GM19043 (cell line): ENCODE results near the gene CLEC4D.
"Not testable (repeated sequence)": the region's sequence is repeated elsewhere in the genome, so short reads cannot be mapped to it uniquely, and the experiment has no call there.

ENCODE experiments used
- ATAC-seq: cut with Tn5 transposase; IDR thresholded peaks from one replicate; pipeline ENCODE4 v1.9.1; 2021; ENCODE audit warnings: low read depth; ENCODE audit not compliant: unreplicated experiment

Gene CLEC4D

DNA sequence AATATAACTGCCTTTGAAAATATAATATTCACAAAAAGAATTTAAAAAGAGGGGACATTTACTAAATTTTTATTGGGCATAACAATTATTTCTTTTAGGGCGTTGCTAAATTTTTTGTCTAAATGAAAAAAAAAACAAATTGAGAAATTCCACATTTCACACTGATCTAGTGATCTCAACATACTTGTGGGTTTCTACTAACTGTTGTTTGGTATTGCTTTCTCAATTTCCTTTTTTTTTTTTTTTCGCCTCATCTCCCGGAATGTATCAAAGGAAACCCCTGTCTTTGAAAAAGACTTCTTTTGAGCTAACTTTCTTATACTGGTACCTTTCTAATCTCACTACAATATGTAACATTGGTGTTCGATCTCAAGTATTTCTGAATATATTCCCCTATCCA, at the start of gene CLEC4D:
CLEC4D (plus strand) TSS at position 248 of the 400 bp plus-strand sequence. CDS start 230 bp downstream, outside the sequence.
- ATAC-seq = no peak

DNA sequence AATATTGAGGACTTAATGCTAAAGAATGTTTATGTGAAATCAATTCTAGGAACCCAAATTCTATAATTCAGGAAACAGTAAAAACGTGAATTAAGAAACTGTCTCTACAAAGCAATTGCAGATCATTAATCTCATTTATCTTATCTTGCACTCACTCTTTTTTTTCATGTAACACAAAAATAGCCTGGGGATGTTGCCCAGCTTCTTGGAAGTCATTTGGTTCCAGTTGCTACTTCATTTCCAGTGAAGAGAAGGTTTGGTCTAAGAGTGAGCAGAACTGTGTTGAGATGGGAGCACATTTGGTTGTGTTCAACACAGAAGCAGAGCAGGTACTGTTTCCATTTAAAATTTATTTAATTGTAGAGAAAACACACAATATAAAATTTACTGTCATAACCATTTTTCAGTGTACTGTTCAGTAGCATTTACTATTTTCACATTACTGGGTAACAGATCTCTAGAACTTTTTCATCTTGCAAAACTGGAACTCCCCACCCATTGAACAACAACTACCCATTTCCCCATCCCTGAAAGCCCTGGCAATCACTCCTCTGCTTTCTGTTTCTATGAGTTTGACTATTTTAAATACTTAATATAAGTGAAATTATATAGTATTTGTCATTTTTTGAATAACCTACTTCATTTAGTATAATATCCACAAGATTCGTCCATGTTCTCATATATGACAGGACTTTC, 47.9 kb upstream of the CLEC4D start:
- ATAC-seq = no peak

DNA sequence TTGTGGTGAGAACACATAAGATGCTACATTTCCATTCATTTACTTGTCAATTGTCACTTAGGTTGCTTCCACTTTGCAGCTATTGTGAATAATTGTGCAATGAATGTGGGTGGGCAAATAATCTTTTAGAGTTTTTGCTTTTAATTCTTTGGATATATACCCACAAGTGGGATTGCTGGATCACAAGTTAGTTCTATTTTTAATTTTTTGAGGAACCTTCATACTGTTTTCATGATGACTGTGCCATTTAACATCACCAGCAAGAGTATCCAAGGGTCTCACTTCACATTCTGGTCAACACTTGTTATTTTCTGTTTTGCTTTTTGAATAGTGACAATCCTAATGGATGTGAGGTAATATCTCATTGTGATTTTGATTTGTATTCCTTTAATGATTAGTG, 47.1 kb upstream of the CLEC4D start:
- ATAC-seq = no peak

DNA sequence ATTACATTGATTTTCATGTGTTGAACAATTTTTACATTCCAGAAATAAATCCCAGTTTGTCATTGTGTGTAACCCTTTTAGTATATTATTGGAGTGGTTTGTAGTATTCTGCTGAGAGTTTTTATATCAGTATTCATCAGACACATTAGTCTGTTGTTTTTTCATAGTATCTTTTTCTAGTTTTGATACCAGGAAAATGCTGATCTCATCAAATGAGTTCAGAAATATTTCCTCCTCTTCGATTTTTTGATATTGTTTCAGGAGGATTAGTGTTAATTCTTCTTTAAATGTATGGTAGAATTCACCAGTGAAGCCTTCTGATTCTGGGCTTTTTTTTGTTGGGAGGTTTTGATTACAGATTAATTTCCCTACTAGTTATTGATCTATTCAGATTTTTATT, 42.2 kb upstream of the CLEC4D start:
- no peak for ATAC-seq

DNA sequence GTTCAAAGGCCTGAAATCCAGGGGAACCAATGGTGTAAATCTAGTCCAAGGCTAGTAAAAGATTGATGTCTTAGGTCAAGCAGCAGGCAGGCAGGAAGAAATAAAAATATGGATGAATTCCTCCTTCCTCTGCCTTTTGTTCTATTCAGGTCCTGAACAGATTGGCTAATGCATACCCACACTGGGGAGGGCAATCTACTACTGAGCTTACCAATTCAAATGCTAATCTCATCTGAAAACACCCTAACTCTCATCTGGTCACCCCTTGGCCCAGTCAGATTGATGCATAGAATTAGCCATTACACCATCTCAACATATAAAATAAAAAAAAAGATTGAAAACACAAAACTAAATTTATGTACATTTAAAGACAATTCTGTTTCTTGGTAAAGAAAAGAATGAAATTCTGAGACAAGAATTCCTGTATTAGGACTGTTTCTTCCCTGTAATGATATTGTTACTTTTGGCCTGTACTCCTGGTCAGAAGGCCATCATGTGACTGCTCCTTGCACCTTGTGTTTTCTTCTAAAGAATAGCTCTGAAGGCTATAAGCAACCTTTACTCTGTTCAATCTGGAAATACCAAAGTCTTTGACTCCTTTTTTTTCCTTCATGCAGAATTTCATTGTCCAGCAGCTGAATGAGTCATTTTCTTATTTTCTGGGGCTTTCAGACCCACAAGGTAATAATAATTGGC, 37.6 kb upstream of the CLEC4D start:
- no peak for ATAC-seq

DNA sequence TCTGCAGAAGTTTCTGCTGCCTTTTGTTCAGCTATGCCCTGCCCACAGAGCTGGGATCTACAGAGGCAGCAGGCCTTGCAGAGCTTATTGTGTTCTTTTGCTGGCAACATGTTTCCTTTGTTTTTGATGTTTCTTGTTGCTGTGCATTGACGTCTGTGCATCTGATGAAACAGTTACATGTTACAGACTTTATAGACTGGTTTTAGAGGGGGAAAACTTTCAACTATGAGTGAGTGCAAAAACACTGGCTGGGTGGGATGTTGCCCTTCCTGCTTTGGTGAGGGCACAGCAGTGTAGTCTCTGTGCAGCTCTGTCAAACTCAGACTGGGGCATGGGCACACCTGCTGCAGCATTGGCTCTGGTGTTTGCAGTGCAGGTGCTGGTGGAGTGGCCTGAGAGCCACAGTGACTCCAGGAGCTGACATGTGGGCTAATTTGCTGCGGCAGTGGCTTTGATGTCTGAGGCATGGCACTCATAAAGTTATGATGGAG, 30.7 kb upstream of the CLEC4D start:
- ATAC-seq = no peak

DNA sequence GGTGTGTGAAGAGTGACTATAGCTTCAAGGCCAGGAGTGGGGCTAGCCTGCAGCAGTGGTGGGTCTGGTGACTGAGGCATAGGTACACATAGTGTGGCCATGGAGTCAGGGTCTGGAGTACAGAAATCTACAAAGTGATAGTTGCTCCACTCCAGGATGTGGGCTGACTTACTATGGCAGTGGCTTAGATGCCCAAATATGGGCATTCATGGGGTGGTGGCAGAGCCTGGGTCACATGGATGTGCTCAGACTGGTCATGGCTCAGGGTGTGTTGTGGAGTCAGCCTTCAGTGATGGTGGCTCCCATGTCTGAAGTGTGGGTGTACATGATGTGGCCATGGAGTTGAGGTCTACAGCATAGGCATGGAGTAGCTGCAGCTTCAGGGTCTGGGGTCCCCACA, 30.2 kb upstream of the CLEC4D start:
- no peak for ATAC-seq

DNA sequence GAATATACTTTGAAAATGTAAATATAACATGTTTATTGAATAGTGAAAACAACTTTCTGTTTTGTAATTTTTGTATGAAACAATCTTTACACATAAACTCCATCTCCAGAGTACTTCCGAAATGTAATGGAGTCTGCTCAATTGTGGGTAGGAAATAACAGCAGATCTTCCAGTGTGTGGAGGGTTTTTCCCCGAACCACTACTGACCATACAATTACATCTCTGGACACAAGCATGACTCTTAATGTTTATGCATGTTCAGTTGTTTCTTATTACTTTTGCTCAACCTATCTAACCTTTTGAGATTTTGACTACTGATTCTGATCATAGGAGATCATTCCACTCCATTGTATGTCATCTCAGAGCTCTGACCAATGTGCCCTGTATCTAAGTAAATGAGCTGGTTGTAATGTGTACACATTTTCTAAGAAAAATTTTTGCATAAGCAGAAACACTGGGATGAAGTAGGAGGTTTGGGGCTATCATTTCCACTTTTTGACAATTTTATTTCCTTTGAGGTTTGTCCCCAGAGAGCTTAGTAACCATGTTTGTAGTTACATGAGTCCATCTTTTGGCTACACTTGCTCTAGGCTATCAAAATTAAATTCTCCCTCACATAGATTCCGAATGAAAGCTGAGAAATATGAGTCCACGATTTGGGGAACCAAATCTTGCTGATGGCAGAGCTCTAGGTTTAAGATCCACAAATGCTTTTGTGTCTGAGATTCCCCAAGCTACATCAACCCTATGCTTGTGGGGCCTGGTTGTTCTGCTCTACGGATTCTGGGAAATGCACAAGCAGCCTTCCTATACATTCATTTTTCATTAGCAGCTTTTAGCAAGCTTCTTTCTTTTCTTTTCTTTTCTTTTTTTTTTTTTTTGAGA, 21.4 kb upstream of the CLEC4D start:
- no peak for ATAC-seq

DNA sequence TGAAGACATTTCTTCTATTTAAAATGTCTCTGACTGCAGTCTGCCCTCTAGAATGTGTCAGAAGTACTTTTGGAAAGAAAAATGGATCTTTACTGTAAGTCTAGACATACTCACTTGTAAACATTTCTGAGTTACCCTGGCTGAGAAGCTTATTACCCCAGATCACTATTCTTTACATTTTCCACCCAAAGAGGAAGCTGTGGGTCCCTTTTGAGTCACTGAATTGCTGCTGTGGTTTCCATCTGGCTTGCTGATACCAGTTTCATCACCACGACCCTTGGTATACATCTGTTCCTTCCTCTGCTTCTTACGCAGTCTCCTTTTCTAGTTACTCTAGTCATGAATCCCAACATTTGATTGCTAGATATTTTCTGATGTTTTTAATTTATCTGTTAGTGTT, 20.2 kb upstream of the CLEC4D start:
- peak; percentile 98 for ATAC-seq

DNA sequence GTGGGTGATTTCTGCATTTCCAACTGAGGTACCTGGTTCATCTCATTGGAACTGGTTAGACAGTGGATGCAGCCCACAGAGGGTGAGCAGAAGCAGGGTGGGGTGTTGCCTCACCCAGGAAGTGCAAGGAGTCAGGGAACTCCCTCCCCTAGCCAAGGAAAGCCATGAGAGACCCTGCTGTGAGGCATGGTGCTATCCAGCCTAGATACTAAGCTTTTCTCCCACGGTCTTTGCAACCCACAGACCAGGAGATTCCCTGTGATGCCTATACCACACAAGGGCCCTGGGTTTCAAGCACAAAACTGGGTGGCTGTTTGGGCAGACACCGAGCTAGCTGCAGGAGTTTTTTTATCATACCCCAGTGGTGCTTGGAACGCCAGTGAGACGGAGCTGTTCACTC, 17.6 kb upstream of the CLEC4D start:
- ATAC-seq = not testable (repeated sequence)

DNA sequence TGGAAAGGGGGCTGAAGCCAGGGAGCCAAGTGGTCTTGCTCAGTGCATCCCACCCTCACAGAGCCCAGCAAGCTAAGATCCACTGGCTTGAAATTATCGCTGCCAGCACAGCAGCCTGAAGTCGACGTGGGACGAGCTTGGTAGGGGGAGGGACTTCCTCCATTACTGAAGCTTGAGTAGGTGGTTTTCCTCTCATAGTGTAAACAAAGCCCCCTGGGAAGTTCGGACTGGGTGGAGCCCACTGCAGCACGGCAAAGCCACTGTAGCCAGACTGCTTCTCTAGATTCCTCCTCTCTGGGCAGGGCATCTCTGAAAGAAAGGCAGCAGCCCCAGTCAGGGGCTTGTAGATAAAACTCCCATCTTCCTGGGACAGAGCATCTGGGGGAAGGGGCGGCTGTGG, 17.2 kb upstream of the CLEC4D start:
- not testable (repeated sequence) for ATAC-seq

DNA sequence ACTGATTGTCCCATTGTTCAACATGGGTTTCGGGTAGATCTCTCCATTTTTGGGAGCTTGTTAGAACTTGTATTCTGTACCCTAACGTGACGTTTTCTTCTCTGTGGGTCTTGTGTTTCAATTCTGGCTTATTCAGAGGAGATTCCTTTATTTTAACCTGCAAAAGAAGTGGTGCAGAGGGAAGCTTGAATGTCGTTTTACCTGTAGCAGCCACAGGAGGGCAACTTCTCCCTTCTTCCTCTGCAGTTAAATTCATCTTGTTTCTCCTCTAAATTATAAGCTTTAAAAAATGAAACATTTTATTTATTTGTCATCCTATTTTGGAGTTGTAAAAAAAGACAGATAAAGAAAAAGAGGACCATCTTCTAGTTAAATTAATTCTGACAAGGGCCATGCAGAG, 13.7 kb upstream of the CLEC4D start:
- no peak for ATAC-seq

DNA sequence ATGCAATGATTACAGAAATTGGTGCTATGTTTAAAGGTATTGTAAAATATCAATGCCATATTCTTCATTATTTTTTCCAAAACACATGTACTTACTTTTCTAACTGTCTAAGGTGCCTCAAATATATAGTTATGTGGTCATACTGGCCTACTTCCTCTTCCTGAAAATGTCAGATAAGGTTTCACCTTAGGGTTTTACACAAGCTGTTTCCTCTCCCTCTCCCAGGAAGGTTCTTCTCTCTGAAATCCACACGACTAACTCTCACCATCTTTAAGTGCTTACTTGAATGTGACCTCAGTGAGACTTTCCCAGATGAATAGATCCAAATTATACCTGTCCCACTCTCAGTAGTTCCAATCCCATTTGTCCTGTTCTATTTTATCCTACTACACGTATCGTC, 11.6 kb upstream of the CLEC4D start:
- ATAC-seq = no peak

DNA sequence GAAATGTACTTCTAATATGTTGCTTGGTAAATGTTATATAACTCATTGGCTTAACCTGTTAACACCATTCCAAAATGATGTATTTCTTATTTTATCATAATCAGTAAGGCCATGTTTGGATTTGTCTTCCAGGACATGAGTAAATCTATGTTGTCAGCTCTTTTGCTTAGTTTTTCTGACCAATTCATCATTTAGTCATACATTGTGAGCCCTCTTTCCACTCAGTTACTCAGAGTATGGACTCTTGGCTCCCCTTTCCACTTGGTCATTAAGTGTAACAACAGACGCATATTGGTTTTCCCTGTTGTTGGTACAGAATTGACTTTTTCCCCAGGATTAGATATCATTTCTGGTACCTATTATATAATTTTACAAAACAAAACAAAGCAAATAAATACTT, 9.0 kb upstream of the CLEC4D start:
- no peak for ATAC-seq

DNA sequence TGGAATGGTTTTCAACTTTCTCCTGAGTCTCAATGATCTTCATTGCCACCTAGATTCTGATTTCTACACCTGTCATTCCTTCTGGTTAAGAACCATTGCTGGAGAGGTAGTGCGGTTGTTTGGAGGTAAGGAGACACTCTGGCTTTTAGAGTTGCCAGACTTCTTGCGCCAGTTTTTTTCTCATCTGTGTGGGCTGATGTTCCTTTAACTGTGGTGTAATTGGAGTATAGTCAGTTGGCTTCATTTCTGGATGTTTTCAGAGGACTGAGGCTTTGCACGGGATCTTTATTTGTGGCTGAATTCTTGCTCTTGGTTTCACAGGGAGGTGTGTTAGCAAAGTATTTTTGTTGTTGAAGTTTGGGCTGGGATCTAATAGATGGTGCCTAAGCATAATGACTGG, 5.7 kb upstream of the CLEC4D start:
- no peak for ATAC-seq

DNA sequence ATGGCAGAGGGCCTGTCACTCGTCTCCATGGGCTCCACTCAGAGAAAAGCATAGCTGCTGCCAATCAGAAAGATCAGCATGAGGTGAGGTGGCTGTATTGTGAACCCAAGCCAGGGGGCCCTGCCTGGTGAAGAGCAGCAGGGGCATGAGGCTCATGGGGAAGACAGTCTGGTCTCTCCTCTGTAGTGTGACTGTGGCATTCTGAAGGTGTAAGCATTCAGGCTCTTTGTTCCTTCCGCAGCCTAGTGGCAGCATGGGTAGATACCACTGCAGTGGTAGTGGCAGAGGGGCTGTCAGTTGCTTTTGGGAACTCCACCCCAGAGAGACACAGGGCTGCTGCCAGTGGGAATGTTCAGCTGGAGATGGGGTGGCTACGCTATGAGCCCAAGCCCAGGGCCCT, 5.1 kb upstream of the CLEC4D start:
- ATAC-seq = no peak

DNA sequence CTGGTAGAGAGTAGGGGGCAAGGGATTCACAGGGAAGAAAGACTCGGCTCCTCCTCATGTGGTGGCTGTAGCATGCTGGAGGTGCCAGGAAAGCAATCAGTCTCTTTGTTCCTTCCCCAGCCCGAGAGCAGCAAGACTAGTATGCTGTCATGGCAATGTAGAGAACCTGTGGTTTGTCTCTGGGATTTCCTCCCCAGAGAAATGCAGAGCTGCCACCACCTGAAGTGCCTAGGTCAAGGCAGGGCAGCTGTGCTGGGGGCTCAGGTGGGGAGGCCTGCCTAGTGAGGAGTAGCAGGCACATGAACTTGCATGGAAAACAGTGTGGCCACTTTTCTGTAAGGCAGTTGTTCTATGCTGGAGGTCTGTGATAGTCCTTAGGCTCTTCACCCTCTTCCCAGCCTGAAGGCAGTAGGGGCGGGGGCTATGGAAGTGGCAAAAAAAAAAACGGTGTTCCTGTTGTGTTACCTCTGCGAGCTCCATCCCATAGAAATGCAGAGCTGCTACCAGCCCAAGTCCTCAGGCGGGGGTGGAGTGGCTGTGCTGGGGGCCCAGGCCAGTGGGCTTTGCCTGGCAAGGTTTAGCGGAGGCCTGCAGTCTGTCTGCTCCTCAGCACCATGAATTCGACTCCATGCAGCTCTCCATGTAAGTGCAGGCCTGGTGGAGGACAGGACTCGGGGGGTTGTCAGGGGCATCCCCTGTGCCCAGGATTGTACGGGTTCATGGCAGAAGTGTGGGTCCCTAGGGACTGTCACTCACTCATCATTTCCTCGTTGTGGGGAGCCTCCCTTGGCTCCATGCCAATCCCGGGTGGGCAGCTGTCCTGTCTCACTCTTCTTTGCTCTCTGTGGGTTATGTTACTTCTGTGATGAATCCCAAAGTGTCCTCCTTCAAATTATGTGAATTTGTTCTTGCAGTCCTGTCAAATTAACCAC, 4.1 kb upstream of the CLEC4D start:
- no peak for ATAC-seq

DNA sequence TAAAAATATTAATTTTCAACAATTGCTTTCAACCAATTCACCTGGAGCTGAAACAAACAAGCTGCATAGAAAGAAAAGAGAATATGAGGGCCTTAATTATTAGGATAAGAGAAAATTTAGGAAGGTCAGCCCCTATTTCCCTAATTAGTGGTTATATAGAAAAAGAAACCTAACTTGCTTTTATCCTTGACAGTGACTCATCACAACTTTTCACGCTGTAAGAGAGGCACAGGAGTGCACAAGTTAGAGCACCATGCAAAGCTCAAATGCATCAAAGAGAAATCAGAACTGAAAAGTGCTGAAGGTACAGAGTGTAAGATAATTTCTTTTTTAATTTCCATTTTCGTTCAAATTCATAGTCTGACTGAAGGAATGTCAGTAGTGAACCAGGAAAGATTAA, 4.7 kb downstream of the CLEC4D start:
- ATAC-seq = no peak

DNA sequence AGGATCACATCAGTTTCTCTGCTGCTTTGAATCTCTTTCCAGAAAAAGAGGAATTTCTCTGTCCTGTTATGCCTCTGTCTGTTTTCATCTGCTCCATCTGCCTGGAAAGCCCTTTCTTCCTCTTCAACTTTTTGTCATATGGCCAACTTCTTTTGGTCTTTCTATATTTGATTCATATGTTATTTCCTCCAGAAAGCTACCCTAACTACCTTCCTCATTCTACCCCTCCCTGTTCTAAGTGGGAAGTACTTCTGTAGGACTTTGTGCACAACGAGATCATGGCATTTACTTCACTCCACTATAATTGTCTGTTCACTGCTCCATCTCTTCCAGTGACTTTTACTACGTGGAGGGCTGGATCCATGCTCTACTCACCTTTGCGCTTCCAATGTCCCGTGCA, 5.9 kb downstream of the CLEC4D start:
- ATAC-seq = no peak
